GM12892 (cell line): Measurements from ENCODE around the gene OR10T2.

Experiments
- POLR2A ChIP-seq: IDR thresholded peaks from 2 replicates; pipeline ENCODE4 v1.6.1; 2011; ENCODE audit warnings: low read depth, low read length, control low read depth
- POLR2AphosphoS5 ChIP-seq: IDR thresholded peaks from 2 replicates; pipeline ENCODE4 v1.6.1; 2011; ENCODE audit warnings: low read depth, low read length, control low read depth

DNA sequence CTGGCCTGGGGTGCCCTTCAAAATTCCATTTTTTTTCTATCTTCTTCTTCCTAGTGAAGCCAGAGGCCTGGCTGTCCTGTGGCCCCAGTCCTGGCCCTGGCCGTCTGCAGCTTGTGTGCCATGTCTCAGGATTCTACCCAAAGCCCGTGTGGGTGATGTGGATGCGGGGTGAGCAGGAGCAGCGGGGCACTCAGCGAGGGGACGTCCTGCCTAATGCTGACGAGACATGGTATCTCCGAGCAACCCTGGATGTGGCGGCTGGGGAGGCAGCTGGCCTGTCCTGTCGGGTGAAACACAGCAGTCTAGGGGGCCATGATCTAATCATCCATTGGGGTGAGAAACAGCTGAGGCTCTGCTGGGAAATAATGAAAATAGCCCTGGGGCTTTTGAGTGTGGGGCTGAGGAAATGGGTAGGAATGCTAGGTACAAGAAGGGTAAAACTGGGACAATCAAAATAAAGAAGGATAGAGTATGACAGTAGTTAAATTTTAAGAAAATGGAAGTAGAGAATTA is 43.4 kb downstream of the OR10T2 start:
- TF ChIP-seq POLR2A (no peak), POLR2AphosphoS5 (no peak)
